Upper lobe of left lung (tissue), 6 donors: Measurements from ENCODE around the gene NCMAP. TPM values are rescaled to one million over a fixed set of nuclear protein-coding genes. Genes with fewer than 3 reads are reported as not detected.

Experiments used
- ATAC-seq, 2 donors: fragments of 200-7000 bp; cut with Tn5 transposase; one replicate each; pipeline ENCODE4 v1.9.1; 2022; ENCODE audit warnings: mild to moderate bottlenecking in 2 of 2, moderate library complexity in 2 of 2; ENCODE audit not compliant: low FRiP score in 2 of 2
- DNase-seq, 2 donors: peaks; one replicate each; pipeline ENCODE4 v3.0.0-alpha.2; 2019 to 2020
- H3K27ac ChIP-seq, 4 donors: fragments of 200-600 bp; sonication (generic); one replicate each; pipeline ENCODE4 v1.5.1; 2016 to 2019
- H3K27me3 ChIP-seq, 4 donors: fragments of 200-600 bp; sonication (generic); one replicate each; pipeline ENCODE4 v1.5.1; 2017 to 2019
- H3K36me3 ChIP-seq, 4 donors: fragments of 200-600 bp; sonication (generic); one replicate each; pipeline ENCODE4 v1.5.1; 2016 to 2019
- H3K4me1 ChIP-seq, 4 donors: fragments of 200-600 bp; sonication (generic); one replicate each; pipeline ENCODE4 v1.5.1; 2018 to 2019
- H3K4me3 ChIP-seq, 4 donors: fragments of 200-600 bp; sonication (generic); one replicate each; pipeline ENCODE4 v1.5.1; 2017 to 2019; ENCODE audit warnings: mild to moderate bottlenecking in 2 of 4, moderate library complexity in 1 of 4
- H3K9me3 ChIP-seq, 4 donors: fragments of 200-600 bp; sonication (generic); one replicate each; pipeline ENCODE4 v1.5.1; 2018 to 2019
- CTCF ChIP-seq, 6 experiments: fragments of 450-650 bp in 4 of 6; fragments of 200-600 bp in 2 of 6; sonication (generic) in 2 of 6; IDR thresholded peaks; one replicate each; pipeline ENCODE4 v1.5.1; 2016 to 2019; ENCODE audit warnings: antibody characterized with exemption in 6 of 6
- EP300 ChIP-seq, 4 donors: sonication (generic); formaldehyde crosslinking; IDR thresholded peaks; one replicate each; pipeline ENCODE4 v1.5.1; 2017; ENCODE audit warnings: antibody characterized with exemption in 4 of 4, control low read depth in 2 of 4
- POLR2A ChIP-seq, 4 donors: fragments of 450-650 bp; IDR thresholded peaks; one replicate each; pipeline ENCODE4 v1.5.1; 2016 to 2017; ENCODE audit warnings: antibody characterized with exemption in 4 of 4, mild to moderate bottlenecking in 2 of 4
- POLR2AphosphoS5 ChIP-seq, 2 donors: sonication (generic); formaldehyde crosslinking; IDR thresholded peaks; one replicate each; pipeline ENCODE4 v1.5.1; 2017; ENCODE audit warnings: antibody characterized with exemption in 2 of 2
- WGBS, 2 donors: methylation state at CpG; one replicate each; pipeline ENCODE4 v1.1.5; 2017 to 2018; 5-methylcytosine and 5-hydroxymethylcytosine counted together
- small RNA-seq, 4 donors: library from RNA; depleted of rRNA; stranded (forward); fragments of <200 nt; gene quantifications; one replicate each; pipeline ENCODE3, GENCODE V24; 2016
- total RNA-seq, 6 donors: library from RNA; depleted of rRNA in 4 of 6; stranded (reverse); fragments of >200 nt in 4 of 6; gene quantifications; one replicate each; pipeline versions ENCODE4 v1.1.0 to v1.2.1, GENCODE V29; 2016 to 2021
- donor health status: DM: no; HTN: no; CAD: no; lungs with moderate emphysema.
- donor health status: DM: no; HTN: yes; CAD: no; lungs with severe emphysema.

NCMAP gene
- total RNA-seq, 6 donors from 2014 or later = 3.3 to 12.8 (median 7.3) TPM

- Histone ChIP-seq H3K27ac (no peak overlapping the region), H3K36me3 (peaks cover 75 to 100% (median 93%) of the 10 kb centered on the region in 4 donors), H3K27me3 (no peaks in the 10 kb centered on the region), H3K4me3 (no peak overlapping the region), H3K4me1 (no peaks in the 10 kb centered on the region), H3K9me3 (no peaks in the 10 kb centered on the region)
- DNase-seq = no peak
- ATAC-seq = no peak
- TF ChIP-seq CTCF (IDR thresholded peaks at IDR 0.05) (no peak), POLR2A (IDR thresholded peaks at IDR 0.05) (no peak), POLR2AphosphoS5 (IDR thresholded peaks at IDR 0.05) (no peak), EP300 (IDR thresholded peaks at IDR 0.05) (no peak)
- 96 to 99% methylated on average over 3 of the region's 3 CpGs for WGBS, 2 donors
Measured at GRCh38 chr1:24654010-24654409, 98.1 kb downstream of the NCMAP start.

- Histone ChIP-seq H3K4me3 (no peak overlapping the region), H3K27me3 (no peaks in the 10 kb centered on the region), H3K36me3 (peaks cover 65 to 100% (median 83%) of the 10 kb centered on the region in 4 donors), H3K4me1 (no peaks in the 10 kb centered on the region), H3K27ac (no peak overlapping the region), H3K9me3 (no peaks in the 10 kb centered on the region)
- no peak for TF ChIP-seq CTCF (IDR thresholded peaks at IDR 0.05)
- TF ChIP-seq POLR2A (IDR thresholded peaks at IDR 0.05) = no peak
- TF ChIP-seq POLR2AphosphoS5 (IDR thresholded peaks at IDR 0.05) = no peak
- no peak for TF ChIP-seq EP300 (IDR thresholded peaks at IDR 0.05)
- no peak for DNase-seq
- WGBS, 2 donors = 100% methylated on average over 1 of the region's 1 CpG
- no peak for ATAC-seq
Measured at GRCh38 chr1:24656046-24656445, 100.2 kb downstream of the NCMAP start.

GRCh38 chr1:24657781-24658180 is 101.9 kb downstream of the NCMAP start:
- Histone ChIP-seq H3K27me3 (no peaks in the 10 kb centered on the region), H3K4me3 (no peak overlapping the region), H3K9me3 (no peaks in the 10 kb centered on the region), H3K27ac (no peak overlapping the region), H3K4me1 (no peaks in the 10 kb centered on the region), H3K36me3 (peaks cover 69 to 100% (median 83%) of the 10 kb centered on the region in 4 donors)
- DNase-seq = no peak
- no peak for ATAC-seq
- TF ChIP-seq POLR2A (IDR thresholded peaks at IDR 0.05) (no peak), CTCF (IDR thresholded peaks at IDR 0.05) (no peak), EP300 (IDR thresholded peaks at IDR 0.05) (no peak), POLR2AphosphoS5 (IDR thresholded peaks at IDR 0.05) (no peak)
- 86 to 93% methylated on average over 3 of the region's 3 CpGs for WGBS, 2 donors

Small RNA genes lying within 50 kb of the gene (small RNA-seq; reads per million reads assigned to genes)
- gene RF00019 = 0 reads per million in 4 donors

Other genes starting within 250 kb of the NCMAP start
- under 1 TPM in 2 of 6 donors, not detected in 4; 0.09 to 0.24 TPM for gene GRHL3, start 236.7 kb upstream of the NCMAP start, total RNA-seq
- 10 to 100 TPM in 2 of 6 donors, 1 to 10 TPM in 4; 5.5 to 20.1 (median 8.2) TPM for gene STPG1, start 142.3 kb upstream of the NCMAP start, total RNA-seq
- 10 to 100 TPM; 28.2 to 71.0 (median 46.6) TPM for gene NIPAL3, start 140.3 kb upstream of the NCMAP start, total RNA-seq
- gene RCAN3, start 53.3 kb upstream of the NCMAP start, total RNA-seq = 10 to 100 TPM; 13.6 to 35.5 (median 18.6) TPM
- gene SRRM1, start 87.2 kb downstream of the NCMAP start, total RNA-seq = 100 to 1,000 TPM in 3 of 6 donors, 10 to 100 TPM in 3; 76.0 to 429 (median 100.0) TPM
- gene CLIC4, start 189.4 kb downstream of the NCMAP start, total RNA-seq = 100 to 1,000 TPM in 4 of 6 donors, 10 to 100 TPM in 2; 44.0 to 234 (median 147) TPM